GM19193 (cell line): Measurements from ENCODE around the gene ST6GALNAC4.

ENCODE experiments used
- POLR2A ChIP-seq: IDR thresholded peaks from 4 replicates; pipeline ENCODE4 v1.6.1; 2011; ENCODE audit not compliant: insufficient read depth, insufficient read length; ENCODE audit errors: extremely low read depth

ST6GALNAC4 gene

DNA sequence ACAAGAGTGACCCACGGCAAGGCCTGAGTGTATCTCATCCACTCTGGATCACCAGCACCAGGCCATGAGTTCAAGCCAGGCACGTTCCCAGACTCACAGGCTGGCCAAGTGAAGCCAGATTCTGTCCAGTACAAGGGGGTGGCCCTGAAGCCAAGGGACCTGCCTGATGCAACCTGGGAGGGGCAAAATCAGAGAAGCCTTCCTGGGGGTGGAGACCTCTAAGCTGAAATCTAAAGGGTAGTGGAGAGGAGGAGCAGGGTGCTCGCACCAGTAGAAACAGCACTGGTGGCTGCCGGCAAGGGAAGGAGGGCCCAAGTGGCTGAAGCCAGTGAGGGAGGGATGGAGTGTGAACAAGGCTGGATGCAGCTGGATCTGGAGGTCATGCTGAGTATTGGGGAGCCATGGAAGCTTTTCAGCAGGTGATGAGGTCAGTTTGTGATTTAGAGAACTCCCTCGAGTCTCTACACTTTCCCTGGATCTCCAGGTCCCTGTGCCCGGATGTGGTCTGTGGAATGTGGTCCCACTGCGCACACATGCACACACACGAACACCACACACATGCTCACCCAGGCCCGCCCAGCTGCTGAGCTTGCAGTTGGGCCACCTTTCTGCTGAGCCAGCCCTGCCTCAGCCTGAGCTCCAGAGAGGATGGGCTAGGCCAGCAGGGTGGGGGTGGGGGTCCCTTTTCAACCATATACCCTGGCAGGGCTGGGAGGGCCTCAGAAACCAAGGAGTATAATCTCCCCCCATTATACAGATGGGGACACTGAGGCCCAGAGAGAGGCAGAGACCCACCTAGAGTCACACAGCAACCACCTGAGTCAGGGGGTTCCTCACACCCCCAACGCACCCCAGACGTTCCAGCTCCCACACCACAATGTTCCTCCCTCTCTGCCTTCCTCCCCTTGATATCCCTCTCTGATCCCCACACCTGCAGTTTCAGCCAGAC lies 12.1 kb upstream of the ST6GALNAC4 start:
- no peak for TF ChIP-seq POLR2A

DNA sequence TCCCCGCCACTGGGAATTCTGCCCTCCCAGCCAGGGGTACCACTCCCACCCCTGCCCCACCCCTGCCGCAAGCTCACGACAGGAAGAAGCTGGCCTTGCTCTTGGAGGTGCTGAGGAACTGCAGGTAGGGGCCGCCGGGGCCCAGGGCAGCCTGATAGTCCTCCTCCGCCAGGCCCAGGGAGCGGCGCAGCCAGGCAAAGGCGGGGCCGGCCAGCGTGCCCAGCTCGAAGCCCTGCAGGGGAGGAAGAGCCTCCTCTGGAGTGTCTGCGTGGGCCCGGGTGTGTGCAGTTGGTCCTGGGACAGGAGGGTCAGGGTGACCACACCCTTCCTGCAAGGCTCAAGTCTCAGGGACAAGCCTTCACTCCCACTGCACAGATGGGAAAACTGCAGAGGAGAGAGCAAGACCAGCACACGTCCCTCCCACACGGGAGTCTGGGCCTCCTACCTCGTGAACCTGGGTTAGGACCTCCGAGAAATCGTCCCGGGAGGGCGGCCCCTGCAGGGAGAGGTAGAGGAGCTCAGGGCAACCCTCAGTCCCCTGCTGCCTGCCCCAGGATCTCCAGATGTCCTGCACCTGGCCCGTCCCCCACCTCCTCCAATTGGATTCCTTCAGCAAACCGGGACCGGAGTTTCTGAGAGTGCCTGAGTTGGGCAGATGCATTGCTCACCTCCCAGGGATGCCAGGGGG lies 11.3 kb upstream of the ST6GALNAC4 start:
- TF ChIP-seq POLR2A = no peak

DNA sequence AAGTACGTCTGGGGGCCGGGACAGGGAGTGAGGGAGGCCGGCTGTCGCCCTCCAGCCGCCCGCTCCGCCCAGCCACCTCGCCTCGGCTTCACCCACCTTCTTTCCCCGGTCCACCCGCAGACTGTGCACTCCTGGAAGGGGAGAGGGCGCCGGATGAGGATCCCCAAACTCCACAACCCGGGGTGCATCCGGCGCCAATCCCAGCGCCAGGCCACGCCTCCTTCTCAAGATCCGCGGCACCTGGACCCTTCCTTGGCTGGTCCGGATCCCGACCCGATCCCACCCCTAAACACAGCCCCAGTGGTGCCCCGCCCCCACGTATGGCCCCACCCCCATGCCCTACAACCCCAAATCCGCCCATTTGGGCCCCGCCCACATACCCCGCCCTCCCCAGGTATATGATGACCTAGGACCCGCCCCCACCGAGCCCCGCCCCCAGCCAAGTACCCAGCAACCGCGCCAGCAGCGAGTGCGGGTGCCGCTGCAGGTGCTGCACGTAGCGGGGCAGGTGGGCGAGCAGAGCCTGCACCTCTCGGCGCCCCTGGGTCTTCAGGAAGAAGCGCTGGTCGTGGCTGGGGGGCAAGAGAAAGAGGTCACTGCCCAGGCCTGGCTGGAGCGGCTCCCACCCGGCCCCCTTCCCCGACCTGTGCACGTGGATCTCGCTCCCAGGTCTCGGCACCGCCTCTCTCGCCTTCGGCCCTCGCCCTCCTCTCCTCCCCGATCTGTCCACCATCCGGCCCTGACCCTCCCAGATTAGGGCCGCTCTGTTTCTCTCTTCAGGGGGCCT lies 10.6 kb upstream of the ST6GALNAC4 start:
- no peak for TF ChIP-seq POLR2A

DNA sequence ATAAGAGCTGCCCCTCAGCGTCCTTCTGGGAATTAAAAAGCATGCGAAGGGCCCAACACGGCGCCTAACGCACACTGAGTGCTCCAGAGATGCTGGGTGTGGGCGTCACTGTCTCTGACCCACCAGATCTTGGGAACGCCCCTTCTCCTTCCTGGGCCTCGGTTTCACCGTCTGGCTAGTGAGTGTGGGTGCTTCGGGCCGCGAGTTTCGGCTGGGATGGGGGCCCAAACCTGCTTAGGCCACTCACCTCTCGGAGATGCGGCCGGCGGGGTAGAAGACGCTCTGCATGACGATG lies 10.0 kb upstream of the ST6GALNAC4 start:
- TF ChIP-seq POLR2A = peak; percentile 19

DNA sequence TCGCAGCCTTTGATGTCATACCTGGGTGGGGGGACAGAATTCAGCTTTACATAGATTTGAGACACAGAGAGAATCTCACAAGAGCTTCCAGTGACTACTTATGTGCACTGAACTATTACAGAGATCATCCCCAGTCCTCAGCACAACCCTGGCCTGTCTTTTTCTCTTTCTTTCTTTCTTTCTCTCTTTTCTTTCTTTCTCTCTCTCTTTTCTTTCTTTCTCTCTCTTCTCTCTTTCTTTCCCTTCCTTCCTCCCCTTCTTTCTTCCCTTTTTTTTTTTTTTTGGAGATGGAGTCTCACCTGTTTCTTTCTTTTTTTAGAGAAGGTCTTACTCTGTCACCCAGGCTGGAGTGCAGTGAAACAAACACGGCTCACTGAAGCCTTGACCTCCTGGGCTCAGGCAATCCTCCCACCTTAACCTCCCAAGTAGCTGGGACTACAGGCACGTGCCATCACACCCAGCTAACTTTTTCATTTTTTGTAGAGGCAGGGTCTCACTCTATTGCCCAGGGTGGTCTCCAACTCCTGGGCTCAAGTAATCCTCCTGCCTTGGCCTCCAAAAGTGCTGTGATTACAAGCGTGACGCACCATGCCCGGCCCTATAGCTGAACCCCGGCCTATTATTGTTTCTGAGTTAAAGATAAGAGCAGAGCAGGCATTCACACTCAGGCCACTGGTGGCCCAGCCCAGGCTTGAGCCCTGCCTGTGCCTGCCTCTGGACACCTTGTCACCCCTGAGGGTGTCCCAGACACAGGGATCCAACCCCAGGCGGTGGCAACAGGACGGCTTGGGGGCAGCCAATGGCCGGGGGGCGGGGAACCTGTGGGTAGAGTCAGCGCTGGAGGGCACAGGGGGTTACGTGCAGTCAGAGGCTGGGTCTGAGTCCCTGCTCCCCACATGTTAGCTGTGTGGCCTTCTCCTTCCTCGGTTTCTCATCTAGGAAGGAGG lies 9.4 kb upstream of the ST6GALNAC4 start:
- TF ChIP-seq POLR2A = no peak

DNA sequence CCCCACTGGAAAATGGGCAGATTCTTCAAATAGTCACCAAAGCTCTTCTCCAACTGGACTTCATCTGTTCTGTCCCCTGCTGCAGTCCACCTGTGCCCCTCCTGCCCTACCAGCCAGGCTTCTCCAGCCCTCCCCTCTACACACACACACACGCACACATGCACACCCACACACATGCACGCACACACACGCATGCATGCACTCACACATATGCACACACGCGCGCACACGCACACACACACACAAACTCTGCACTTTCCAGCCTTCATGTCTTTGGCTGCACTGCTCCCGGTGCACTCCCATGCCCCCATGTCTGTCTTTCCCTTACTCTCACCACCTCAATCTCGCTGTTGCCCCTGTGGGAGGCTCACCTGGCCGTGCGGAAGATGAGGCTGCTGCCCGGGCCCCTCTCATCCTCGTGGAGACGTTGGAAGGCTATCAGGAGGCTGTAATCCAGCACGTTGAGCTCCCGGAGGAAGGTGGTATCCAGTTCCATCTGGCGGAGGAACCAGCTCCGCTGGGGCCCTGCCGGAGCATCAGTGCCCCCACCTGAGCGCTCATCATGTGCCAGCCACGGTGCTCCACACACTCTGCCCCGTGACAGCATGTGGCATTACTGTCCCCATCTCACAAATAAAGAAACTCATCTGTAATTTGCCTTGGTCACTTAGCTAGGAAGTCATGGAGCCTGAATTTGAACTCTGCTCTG lies 8.0 kb upstream of the ST6GALNAC4 start:
- TF ChIP-seq POLR2A = no peak

DNA sequence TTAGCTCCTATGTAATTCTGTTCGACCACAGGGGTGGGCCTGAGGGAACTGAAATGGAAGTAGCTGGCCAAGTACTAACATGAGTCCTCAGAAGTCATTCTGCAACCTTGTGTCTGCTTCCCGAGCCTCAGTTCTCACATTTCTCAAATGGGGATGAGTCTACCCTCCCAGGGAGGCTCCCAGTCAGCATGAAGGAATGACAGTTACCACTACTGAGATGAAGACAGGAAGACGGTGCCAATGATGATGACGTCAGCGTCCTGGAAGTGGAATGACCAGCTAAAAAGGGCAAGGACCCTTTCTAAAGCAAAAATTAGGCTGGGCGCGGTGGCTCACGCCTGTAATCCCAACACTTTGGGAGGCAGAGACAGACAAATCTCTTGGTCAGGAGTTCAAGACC lies 6.9 kb upstream of the ST6GALNAC4 start:
- no peak for TF ChIP-seq POLR2A

DNA sequence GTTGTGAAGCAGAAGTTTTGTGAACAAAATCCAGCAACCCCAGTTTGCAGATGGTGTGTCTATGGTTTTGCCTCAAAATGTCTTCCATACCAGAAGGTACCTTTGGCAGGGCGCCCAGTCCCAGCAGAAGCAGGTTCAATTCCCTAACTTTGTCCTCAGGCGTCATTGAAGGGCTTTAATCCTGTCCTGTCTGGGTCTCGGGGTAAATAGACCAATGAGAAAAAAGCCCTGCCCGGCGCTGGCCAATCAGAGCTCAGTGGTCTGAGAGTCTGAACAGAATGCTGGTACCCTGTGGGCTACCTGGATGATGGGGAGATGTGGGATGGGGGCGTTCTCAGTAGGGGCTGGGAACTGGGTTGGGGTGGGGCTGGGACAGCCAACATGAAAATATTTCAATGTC lies 6.2 kb upstream of the ST6GALNAC4 start:
- no peak for TF ChIP-seq POLR2A

DNA sequence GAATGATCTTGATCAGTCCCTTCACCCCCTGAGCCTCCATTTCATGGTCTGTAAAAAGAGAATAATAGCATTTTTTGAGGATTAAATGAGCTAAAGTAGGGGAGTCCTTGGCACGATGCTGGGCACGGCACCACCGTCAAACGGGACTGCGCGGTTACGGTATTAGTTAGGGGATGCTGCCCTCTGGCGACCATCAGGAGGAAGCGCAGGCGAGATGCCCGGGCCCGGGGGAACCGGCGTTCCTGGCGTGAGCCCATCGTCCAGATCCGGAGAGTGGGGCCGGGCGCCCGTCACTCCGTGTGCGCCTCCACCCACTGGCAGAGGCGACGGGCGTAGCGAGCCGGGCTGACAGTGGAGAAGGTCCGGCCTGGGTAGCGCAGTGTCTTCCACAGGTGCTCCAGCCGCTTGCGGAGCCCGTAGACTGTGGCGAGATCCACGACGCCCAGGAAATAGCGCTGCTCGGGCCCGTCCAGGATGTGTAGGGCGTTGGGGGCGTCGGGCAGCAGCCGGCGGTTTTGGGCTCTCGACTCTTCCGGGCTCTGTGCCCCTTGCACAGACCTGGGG lies 4.8 kb upstream of the ST6GALNAC4 start:
- peak; percentile 32 for TF ChIP-seq POLR2A

DNA sequence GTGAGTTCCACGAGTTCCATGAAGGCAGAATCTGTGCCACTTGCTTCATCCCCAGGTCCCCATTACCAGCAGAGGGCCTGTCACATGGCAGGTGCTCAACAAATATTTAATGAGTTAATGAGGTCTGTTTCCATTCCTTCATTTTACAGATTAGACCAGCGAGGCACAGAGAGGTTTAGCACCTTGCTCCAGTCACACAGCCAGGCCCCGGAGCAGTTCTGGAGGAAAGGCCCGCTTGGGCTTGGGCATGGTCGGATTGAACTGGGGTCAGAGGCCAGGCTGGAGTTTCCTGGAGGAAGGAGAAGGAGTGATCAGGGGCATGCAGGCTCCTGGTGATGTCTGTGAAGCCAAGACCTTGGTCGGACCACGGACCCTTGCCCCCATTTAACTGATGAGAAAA lies 4.0 kb upstream of the ST6GALNAC4 start:
- no peak for TF ChIP-seq POLR2A

DNA sequence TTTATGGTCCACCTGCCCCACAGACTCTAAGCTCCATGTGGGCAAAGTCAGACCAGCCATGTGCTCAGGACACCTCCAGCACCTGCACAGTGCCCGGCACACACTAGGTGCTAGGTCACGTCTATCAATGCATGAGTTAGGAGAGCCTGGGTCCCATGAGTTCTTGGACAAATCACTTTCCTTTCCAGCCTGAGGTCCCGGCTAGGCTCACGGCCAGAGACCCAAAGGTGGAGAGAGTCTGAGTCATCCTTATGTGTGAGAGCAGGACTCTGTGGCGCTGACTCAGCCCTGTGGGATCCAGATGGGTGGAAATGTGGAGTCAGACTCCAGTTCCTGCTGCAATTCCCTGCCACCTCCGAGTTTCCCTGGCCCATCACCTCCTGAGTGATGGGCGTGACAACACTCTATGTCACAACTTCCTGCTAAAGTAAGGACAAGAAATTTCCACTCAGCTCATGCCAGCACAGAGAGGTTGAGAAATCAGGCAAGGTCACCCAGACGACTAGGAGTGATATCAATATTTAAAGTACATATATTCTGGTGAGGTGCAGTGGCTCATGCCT lies 2.5 kb upstream of the ST6GALNAC4 start:
- TF ChIP-seq POLR2A = no peak

DNA sequence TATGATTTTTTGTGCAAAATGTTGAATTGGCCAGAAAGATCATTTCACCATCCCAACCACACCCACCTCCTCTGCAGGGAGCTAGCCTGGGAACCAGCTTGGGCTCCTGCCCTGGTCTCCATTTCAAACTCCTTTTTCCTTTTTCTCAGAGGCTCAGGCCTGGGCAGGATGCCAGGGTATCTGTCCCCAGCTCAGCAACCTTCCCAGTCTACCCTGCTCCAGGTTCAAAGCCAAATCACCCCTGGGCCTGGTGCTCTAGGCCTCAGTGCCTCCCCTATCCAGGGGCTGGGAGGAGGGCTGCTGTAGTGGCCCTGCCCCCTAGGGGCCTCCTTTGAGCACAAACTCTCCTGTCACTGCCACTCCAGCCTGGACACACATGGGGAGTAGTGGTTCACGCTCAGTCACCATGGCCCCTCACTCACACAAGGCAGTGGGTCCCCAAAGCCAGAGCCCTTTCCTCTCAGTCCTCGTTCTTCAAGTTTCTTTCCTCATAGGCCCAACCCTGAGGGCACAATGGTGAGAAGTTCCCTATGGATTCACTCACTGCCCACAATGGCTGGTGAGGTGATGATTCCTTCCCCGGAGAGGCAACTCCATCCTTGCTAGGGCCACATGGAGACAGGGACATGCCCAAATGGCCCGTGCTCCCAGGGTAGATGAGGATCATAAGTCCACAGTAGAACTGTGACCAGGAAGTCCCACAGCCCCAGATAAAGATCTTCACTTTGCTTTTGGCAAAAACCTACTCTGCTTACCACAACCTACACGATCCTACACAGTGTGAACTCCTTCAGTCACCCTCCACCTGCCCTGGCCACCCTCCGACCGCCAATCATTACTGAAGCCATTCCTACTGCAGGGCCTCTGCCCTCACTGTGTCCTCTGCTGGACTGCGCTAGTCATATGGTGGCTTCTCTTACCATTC lies 1.6 kb upstream of the ST6GALNAC4 start:
- TF ChIP-seq POLR2A = no peak
